Central memory CD8-positive, alpha-beta T cell (primary cell): ENCODE results near the gene KRTAP2-1.
"Not testable (repeated sequence)": the region's sequence is repeated elsewhere in the genome, so short reads cannot be mapped to it uniquely, and the experiment has no call there.

ENCODE experiments used
- ATAC-seq: fragments of 150-1000 bp; cut with Tn5 transposase; replicated peaks from 2 replicates; pipeline ENCODE4 v1.10.0; 2022; ENCODE audit warnings: mild to moderate bottlenecking, moderate FRiP score, moderate number of reproducible peaks; ENCODE audit not compliant: poor library complexity, severe bottlenecking; ENCODE audit errors: extremely low read depth
- DNase-seq, 2 donors: peaks; one replicate each; pipeline ENCODE4 v3.0.0; 2021; ENCODE audit warnings: low spot score in 2 of 2
- H3K27ac Mint-ChIP-seq: one replicate; pipeline ENCODE4 v1.8.0; 2022; ENCODE audit warnings: low read depth, mild to moderate bottlenecking, moderate library complexity, mixed read lengths
- H3K27me3 Mint-ChIP-seq: one replicate; pipeline ENCODE4 v1.8.0; 2022; ENCODE audit warnings: mixed read lengths
- H3K36me3 Mint-ChIP-seq: one replicate; pipeline ENCODE4 v1.8.0; 2022; ENCODE audit warnings: mild to moderate bottlenecking, moderate library complexity, mixed read lengths; ENCODE audit not compliant: insufficient read depth
- H3K4me1 Mint-ChIP-seq: one replicate; pipeline ENCODE4 v1.8.0; 2022; ENCODE audit warnings: mixed read lengths
- H3K4me3 Mint-ChIP-seq: one replicate; pipeline ENCODE4 v1.8.0; 2022; ENCODE audit warnings: mild to moderate bottlenecking, moderate library complexity, mixed read lengths
- H3K9me3 Mint-ChIP-seq: one replicate; pipeline ENCODE4 v1.8.0; 2022; ENCODE audit warnings: mixed read lengths

The KRTAP2-1 gene, protein sequence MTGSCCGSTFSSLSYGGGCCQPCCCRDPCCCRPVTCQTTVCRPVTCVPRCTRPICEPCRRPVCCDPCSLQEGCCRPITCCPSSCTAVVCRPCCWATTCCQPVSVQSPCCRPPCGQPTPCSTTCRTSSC

DNA sequence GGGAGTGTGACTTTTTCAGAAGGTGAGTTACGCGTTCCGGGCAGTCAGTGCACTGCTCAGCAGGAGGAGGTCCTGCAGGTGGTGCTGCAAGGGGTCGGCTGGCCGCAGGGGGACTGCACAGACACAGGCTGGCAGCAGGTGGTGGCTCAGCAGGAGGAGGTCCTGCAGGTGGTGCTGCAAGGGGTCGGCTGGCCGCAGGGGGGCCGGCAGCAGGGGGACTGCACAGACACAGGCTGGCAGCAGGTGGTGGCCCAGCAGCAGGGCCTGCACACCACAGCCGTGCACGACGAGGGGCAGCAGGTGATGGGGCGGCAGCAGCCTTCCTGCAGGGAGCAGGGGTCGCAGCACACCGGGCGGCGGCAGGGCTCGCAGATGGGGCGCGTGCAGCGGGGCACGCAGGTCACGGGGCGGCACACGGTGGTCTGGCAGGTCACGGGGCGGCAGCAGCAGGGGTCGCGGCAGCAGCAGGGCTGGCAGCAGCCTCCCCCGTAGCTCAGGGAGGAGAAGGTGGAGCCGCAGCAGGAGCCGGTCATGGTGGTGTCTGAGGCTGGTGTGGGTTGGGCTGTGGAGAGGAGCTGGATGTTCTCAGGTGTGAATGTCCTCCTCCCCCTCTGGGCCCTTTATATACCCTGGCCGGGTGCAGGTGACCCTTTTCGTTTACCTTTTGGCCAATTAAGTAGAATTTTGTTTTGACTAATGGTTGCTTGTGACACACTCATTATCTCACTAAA lies at the start of gene KRTAP2-1:
KRTAP2-1 (minus strand) TSS at position 582 of the 731 bp plus-strand sequence; CDS start at position 533, 49 bp downstream.
- H3K27ac Mint-ChIP-seq, H3K36me3 Mint-ChIP-seq, H3K4me1 Mint-ChIP-seq, H3K4me3 Mint-ChIP-seq, ATAC-seq, H3K9me3 Mint-ChIP-seq, DNase-seq: not testable (repeated sequence)
- peaks cover 67% of the 10 kb centered on the region for H3K27me3 Mint-ChIP-seq

DNA sequence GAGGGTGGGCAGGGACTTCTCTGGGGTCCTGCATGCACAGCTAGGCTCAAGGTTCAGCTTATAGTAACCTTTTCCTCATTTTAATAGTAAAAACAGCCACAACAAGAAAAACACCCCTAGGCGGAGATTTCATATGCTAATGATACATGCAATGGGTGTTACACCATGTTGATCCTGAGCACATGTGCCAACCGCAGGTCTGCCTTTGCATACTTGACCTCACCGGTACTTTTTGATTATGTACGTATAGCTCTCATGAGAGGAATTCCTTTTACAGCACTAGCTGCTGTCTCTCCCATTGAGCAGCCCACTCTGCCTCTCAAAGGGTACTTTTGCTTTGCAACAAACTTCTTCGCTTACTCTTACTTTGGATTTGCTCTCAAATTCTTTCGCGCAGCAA lies 48.9 kb upstream of the KRTAP2-1 start:
- no peak overlapping the region for H3K27ac Mint-ChIP-seq
- no peak for DNase-seq
- H3K4me1 Mint-ChIP-seq = peaks cover 9% of the 10 kb centered on the region

DNA sequence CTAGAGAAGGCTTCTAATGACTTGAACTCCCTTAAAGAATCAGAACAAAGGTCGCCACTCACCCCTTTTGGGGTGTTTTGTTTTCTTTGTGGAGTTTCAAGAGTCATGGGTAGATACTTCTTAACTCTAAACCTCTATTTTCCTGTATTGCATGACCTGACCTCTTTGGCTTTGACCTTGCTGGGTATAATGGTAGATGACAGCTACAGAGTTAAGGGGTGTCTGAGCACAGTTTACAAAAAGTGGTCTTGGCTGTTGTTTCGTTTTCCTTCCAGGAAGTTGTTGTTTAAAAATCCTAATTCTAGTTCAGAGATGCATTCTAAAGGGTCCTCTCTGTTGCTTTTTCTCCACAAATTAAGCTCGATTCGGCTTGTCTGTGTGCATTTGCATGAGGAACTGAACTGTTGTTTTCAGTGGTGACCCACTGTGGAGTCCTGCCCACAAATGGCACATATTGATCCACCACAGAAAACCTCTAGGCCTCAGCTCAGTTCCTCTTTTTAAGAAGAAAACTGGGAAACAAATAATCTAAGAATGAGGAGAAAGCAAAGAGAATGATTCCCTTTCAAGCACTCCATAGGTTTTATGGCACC lies 41.7 kb upstream of the KRTAP2-1 start:
- H3K36me3 Mint-ChIP-seq, H3K4me1 Mint-ChIP-seq, H3K9me3 Mint-ChIP-seq, H3K27ac Mint-ChIP-seq, DNase-seq, H3K4me3 Mint-ChIP-seq, ATAC-seq: not testable (repeated sequence)
- peaks cover 39% of the 10 kb centered on the region for H3K27me3 Mint-ChIP-seq

More for the DNA sequence above, 48.9 kb upstream of the KRTAP2-1 start:
- Mint-ChIP-seq H3K36me3 (no peaks in the 10 kb centered on the region), H3K9me3 (no peaks in the 10 kb centered on the region), H3K27me3 (peaks cover 51% of the 10 kb centered on the region), H3K4me3 (no peak overlapping the region)
- ATAC-seq = no peak

DNA sequence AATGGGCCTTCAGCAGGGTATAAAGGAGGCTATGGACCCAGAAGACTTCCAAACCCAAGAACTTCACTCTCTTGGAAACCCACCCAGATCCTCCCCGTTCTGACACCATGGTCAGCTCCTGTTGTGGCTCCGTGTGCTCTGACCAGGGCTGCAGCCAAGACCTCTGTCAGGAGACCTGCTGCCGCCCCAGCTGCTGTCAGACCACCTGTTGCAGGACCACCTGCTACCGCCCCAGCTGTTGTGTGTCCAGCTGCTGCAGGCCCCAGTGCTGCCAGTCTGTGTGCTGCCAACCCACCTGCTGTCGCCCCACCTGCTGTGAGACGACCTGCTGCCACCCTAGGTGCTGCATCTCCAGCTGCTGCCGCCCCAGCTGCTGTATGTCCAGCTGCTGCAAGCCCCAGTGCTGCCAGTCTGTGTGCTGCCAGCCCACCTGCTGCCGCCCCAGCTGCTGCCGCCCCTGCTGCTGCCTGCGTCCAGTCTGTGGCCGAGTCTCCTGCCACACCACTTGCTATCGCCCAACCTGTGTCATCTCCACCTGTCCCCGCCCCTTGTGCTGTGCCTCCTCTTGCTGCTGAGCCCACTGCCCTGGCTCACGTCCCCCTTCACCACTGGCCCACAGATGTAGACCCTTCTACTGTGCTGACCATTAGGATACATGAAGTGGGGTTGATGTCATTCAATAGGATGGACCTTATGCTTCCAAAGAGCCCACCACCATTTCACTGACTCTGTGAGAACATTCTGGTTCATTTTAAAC lies 37.2 kb upstream of the KRTAP2-1 start, which contains the start of gene KRTAP4-7:
KRTAP4-7 (plus strand) TSS at position 51 of the 757 bp plus-strand sequence; CDS start at position 108, 57 bp downstream.
- not testable (repeated sequence) for H3K9me3 Mint-ChIP-seq, H3K36me3 Mint-ChIP-seq, ATAC-seq, DNase-seq, H3K4me3 Mint-ChIP-seq, H3K4me1 Mint-ChIP-seq, H3K27ac Mint-ChIP-seq
- H3K27me3 Mint-ChIP-seq = peaks cover 57% of the 10 kb centered on the region

DNA sequence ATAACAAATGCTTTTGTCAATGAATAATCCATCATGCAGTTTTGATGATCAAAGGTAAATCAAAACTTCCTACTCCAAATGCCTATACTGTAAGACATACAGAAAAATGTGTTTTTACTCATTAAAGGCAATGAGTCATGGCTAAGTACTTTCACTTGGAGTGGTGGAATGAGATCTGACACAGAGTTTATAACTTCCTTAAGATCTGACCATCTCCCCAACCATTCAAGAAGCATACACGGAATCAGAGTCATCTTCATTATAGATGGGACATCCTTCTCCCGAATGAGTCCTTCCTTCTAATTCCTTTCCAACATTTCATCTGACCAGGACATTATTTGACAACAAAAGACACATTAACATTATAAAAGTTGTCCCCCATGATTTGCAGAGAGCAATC lies 36.3 kb upstream of the KRTAP2-1 start:
- not testable (repeated sequence) for DNase-seq, H3K9me3 Mint-ChIP-seq, H3K4me1 Mint-ChIP-seq, H3K4me3 Mint-ChIP-seq, H3K27ac Mint-ChIP-seq, ATAC-seq, H3K36me3 Mint-ChIP-seq
- H3K27me3 Mint-ChIP-seq = peaks cover 49% of the 10 kb centered on the region

DNA sequence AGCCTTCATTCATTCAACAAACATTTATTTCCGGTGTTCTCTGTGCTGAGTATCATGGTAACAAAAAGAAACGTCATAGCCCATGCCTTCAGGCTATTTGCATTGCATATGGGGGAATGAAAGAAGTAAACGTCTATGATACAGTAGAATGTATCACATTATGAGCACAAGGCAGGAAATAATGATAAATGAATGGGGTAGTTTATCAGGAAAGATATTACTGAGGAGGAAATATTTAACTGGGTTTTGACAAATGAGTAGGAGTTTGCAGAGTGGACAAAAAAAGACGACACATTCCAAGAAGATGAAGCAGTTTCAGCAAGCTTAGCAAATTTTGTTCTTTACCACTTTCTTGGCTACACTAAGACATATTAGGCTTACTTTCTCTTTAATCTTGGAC lies 35.5 kb upstream of the KRTAP2-1 start:
- Mint-ChIP-seq H3K27ac (no peak overlapping the region), H3K4me3 (no peak overlapping the region), H3K9me3 (no peaks in the 10 kb centered on the region), H3K27me3 (peaks cover 49% of the 10 kb centered on the region), H3K4me1 (no peaks in the 10 kb centered on the region), H3K36me3 (no peaks in the 10 kb centered on the region)
- no peak for ATAC-seq
- no peak for DNase-seq

DNA sequence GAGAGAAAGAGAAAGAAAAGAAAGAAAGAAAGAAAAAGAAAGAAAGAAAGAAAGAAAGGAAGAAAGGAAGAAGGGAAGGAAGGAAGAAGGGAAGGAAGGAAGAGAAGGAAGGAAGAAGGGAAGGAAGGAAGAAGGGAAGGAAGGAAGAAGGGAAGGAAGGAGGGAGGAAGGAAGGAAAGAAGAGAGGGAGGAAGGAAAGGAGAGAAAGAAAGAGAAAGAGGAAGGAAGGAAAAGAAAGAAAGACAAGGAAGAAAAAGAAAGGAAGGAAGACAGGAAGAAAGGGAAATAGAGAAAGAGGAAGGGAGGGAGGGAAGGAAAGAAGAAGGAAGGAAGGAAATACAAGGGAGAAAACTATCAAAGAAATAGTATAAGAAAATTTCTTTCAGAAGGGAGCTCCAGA lies 29.7 kb upstream of the KRTAP2-1 start:
- ATAC-seq = no peak
- H3K4me3 Mint-ChIP-seq = no peak overlapping the region
- no peak for DNase-seq
- no peak overlapping the region for H3K27ac Mint-ChIP-seq
- peaks cover 51% of the 10 kb centered on the region for H3K27me3 Mint-ChIP-seq
- H3K9me3 Mint-ChIP-seq = no peaks in the 10 kb centered on the region
- H3K36me3 Mint-ChIP-seq = no peaks in the 10 kb centered on the region
- H3K4me1 Mint-ChIP-seq = no peaks in the 10 kb centered on the region

DNA sequence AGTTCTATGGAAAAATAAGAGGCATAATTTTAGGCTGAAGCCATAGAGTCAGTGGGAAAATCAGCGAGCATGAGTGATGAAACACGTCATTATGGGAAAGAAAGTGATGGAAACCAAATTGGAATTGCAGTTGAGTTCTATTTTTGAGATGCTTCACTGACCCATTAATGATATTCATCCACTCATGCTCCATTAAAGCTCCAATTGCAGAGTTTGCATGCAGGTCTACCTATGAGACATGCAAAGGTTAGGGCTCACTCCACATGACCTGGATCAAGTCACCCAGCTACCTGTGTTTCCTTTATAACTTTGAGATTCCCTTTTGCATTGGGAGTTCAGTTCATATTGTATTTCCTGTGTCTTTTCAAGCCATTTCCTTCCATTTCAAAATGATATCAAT lies 26.6 kb upstream of the KRTAP2-1 start:
- Mint-ChIP-seq H3K27me3 (peaks cover 36% of the 10 kb centered on the region), H3K4me1 (no peaks in the 10 kb centered on the region), H3K36me3 (no peaks in the 10 kb centered on the region), H3K4me3 (no peak overlapping the region), H3K9me3 (no peaks in the 10 kb centered on the region), H3K27ac (no peak overlapping the region)
- DNase-seq (no peak), ATAC-seq (no peak)

DNA sequence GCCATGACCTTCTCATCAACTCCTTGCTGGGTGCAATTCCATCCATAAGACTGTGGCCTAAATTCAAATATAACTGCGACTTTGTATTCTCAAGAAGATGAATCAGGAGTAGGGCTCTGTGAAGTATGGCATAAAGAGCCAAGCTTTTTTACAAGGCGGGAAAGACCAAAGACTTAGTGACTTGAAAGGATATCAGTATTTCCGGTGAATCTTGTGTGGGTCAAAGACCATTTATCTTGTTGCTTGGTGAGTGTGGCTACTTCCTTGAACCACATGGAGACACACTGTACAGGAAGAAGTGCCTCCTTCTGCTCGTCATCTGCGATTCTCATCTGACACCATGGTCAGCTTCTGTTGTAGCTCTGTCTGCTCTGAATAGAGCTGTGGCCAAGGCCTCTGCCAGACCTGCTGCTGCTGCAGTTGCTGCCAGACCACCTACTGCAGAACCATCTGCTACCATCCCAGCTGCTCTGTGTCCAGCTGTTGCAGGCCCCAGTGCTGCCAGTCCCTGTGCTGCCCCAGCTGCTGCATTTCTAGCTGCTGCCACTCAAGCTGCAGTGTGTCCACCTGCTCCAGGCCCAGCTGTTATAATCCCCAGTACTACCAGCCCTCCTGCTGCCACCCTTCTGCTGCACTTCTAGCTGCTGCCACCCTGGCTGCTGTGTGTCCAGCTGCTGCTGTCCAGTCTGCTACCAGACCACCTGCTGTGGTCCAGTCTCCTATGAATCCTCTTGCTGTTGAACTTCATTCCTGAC lies 24.7 kb upstream of the KRTAP2-1 start:
- Mint-ChIP-seq H3K4me3 (no peak overlapping the region), H3K36me3 (no peaks in the 10 kb centered on the region)
- DNase-seq = no peak

DNA sequence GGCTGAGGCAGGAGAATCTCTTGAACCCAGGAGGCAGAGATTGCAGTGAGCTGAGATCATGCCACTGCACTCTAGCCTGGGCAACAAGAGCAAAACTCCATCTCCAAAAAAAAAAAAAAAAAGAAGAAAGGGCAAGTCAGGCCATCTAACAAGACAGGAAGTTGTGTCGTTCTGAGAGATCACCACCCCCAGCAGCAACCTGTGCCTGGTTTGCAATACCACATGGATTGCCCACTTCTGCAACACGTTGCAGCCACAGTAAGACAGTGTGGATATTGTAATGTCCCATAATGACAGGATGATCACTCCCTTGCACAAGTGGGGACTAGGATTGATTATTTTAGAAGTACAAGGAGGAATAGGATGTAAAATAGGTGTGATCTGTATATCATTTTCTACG lies 21.9 kb upstream of the KRTAP2-1 start:
- Mint-ChIP-seq H3K4me1 (no peaks in the 10 kb centered on the region), H3K27ac (no peak overlapping the region), H3K9me3 (no peaks in the 10 kb centered on the region), H3K36me3 (no peaks in the 10 kb centered on the region), H3K4me3 (no peak overlapping the region), H3K27me3 (no peaks in the 10 kb centered on the region)
- ATAC-seq (no peak), DNase-seq (no peak)

More for the DNA sequence above, 24.7 kb upstream of the KRTAP2-1 start:
- H3K27ac Mint-ChIP-seq = no peak overlapping the region
- no peaks in the 10 kb centered on the region for H3K9me3 Mint-ChIP-seq
- no peaks in the 10 kb centered on the region for H3K4me1 Mint-ChIP-seq
- no peak for ATAC-seq
- H3K27me3 Mint-ChIP-seq = peaks cover 22% of the 10 kb centered on the region

DNA sequence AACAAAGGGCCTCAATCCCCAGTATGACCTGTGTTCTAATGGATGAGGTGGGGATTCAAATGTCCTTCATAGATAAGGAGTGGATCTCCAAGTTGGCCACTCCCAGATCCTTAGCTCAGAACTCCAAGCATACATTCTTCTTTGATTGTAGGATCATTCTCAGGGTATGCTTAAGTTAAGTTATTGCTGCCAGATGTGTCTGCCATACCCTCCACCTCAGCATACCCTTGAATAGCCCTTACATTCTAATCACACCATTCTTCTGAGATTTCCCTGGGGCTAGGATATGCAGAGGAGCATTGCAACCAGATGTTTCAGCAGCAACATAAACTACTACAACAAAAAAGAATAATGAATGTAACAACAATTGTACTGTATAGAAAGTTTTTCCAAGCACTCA lies 20.2 kb upstream of the KRTAP2-1 start:
- no peak for ATAC-seq
- H3K4me1 Mint-ChIP-seq = no peaks in the 10 kb centered on the region
- H3K36me3 Mint-ChIP-seq = no peaks in the 10 kb centered on the region
- no peaks in the 10 kb centered on the region for H3K9me3 Mint-ChIP-seq
- no peak overlapping the region for H3K27ac Mint-ChIP-seq
- DNase-seq = no peak
- peaks cover under 1% of the 10 kb centered on the region for H3K27me3 Mint-ChIP-seq
- H3K4me3 Mint-ChIP-seq = no peak overlapping the region
